Neural crest cell (in vitro differentiated cells): ENCODE measurements around the gene LYST. TPM values are rescaled to one million over a fixed set of nuclear protein-coding genes. Genes with fewer than 3 reads are reported as not detected.

Source experiments
- DNase-seq: peaks from one replicate; pipeline ENCODE4 v3.0.0; 2021; ENCODE audit warnings: low read depth, mixed read lengths, low spot score
- H3K27ac Mint-ChIP-seq: one replicate; pipeline ENCODE4 v1.8.0; 2021; ENCODE audit warnings: mild to moderate bottlenecking, mixed read lengths; ENCODE audit not compliant: unreplicated experiment
- H3K27me3 Mint-ChIP-seq: 2 replicates; pipeline ENCODE4 v1.8.0; 2021; ENCODE audit warnings: low read depth, mild to moderate bottlenecking, mixed read lengths
- H3K36me3 Mint-ChIP-seq: 2 replicates; pipeline ENCODE4 v1.8.0; 2021; ENCODE audit warnings: low read depth, mild to moderate bottlenecking, mixed read lengths
- H3K4me1 Mint-ChIP-seq: 2 replicates; pipeline ENCODE4 v1.8.0; 2021; ENCODE audit warnings: mixed read lengths
- H3K4me3 Mint-ChIP-seq: one replicate; pipeline ENCODE4 v1.8.0; 2021; ENCODE audit warnings: mild to moderate bottlenecking, mixed read lengths
- H3K9me3 Mint-ChIP-seq: 2 replicates; pipeline ENCODE4 v1.8.0; 2021; ENCODE audit warnings: mixed read lengths
- total RNA-seq: library from RNA; stranded (reverse); gene quantifications from 2 replicates; pipeline ENCODE4 v1.2.1, GENCODE V29; 2021
- TF ChIP-seq, protein P1 (sequence below): fragments of 200-600 bp; sonication (generic); conservative IDR thresholded peaks from 2 replicates; pipeline ENCODE4 v1.5.0; 2021; ENCODE audit warnings: antibody characterized with exemption, mild to moderate bottlenecking

The LYST gene
- total RNA-seq, 1 donor from 2014 or later = 5.3 TPM

DNA sequence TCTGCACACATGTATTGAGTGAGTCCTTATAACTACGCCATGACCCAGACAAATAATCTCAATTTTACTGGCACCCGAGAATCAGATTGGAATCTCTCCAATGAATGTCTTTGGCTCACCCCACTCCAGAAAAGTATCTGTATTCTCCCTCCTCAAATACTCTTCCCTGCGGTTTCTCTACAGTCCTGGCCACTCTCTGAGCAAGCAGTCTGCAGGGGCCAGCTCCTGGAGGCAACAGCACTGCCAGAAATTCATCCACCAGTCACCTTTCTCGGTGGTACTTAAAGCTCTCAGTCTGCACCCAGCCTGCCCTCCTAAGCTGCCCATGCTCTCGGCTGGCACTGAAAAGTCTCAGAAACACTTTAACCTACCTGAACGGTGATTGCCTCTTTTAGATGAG lies 16.1 kb upstream of the LYST start:
- Mint-ChIP-seq H3K27me3 (peaks cover 10% of the 10 kb centered on the region), H3K27ac (no peak overlapping the region), H3K36me3 (no peaks in the 10 kb centered on the region), H3K9me3 (no peaks in the 10 kb centered on the region), H3K4me1 (no peaks in the 10 kb centered on the region), H3K4me3 (no peak overlapping the region)
- no peak for DNase-seq
- TF ChIP-seq, protein P1, sequence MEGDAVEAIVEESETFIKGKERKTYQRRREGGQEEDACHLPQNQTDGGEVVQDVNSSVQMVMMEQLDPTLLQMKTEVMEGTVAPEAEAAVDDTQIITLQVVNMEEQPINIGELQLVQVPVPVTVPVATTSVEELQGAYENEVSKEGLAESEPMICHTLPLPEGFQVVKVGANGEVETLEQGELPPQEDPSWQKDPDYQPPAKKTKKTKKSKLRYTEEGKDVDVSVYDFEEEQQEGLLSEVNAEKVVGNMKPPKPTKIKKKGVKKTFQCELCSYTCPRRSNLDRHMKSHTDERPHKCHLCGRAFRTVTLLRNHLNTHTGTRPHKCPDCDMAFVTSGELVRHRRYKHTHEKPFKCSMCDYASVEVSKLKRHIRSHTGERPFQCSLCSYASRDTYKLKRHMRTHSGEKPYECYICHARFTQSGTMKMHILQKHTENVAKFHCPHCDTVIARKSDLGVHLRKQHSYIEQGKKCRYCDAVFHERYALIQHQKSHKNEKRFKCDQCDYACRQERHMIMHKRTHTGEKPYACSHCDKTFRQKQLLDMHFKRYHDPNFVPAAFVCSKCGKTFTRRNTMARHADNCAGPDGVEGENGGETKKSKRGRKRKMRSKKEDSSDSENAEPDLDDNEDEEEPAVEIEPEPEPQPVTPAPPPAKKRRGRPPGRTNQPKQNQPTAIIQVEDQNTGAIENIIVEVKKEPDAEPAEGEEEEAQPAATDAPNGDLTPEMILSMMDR = no peak

DNA sequence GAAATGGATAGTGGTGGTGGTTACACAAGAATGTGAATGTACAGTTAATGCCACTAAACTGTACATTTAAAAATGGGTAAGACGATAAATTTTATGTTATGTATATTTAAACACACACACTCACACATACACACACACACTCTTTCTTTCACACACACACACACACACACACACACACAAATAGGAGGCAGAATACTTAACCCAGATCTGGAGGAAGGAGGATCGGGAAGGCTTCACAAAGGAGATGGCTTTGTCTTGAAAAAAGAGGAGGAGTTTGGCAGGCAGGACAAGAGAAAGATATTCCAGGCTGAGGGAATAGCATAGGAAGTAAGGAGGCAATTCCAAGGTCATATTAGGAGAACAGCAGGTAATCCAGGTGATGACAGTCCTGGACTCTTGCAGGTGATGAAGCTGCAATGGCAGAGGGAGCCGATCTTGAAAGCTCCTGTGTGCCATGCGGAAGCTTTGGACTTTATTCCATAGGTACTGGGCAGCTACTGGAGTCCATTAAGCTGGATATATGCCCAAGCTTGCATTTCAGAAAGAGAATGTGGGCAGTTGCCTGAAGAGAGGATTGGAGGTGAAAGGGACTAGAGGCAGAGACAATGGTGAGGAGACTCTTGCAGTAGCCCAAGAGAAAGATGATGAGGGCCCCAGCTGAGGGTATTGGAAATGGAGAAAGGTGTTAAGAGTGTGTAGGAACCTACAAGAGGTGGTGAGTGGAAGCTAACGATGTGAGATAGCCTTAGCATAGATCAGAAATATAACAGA lies 15.4 kb upstream of the LYST start:
- Mint-ChIP-seq H3K4me1 (no peaks in the 10 kb centered on the region), H3K9me3 (no peaks in the 10 kb centered on the region), H3K27me3 (peaks cover 14% of the 10 kb centered on the region), H3K27ac (no peak overlapping the region), H3K36me3 (no peaks in the 10 kb centered on the region), H3K4me3 (no peak overlapping the region)
- DNase-seq = no peak
- TF ChIP-seq, protein P1 = no peak

DNA sequence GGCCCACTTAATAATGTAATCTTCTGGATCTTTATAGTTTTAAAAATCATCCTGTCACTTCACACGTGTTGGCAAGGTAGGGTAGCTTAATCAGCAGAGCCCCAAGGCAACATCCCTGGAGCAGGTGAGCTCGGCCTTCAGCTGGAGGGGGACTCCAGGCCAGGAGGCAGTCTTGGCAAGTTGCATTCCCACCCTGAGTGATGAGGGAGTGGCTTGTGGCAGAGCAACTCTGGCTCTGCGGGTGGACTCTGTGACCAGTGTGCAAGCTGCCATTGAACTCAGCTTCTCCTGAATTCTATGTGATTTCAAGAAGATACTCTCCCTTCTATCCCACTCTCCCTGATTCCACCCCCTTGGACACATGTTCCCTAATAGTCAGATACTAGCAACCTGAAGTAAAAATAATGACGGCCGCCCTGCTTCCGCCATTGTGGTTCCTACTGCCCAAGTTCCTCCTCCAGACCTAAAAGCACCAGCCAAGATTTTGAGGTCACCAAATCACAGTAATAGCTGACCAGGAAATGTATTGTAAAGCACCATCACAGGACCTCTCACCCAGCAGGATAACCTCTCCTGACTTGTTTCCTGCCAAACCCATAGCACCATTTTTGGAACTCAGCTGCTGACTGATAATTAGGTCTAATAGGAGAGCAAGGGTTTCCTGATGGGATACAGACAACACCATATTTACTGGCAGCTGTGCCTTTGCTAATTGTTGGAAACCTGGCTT lies 11.5 kb upstream of the LYST start:
- H3K36me3 Mint-ChIP-seq = no peaks in the 10 kb centered on the region
- DNase-seq = no peak
- H3K4me3 Mint-ChIP-seq = no peak overlapping the region
- no peaks in the 10 kb centered on the region for H3K9me3 Mint-ChIP-seq
- TF ChIP-seq, protein P1 = no peak
- peak overlapping the region; percentile 4 for H3K27ac Mint-ChIP-seq
- peaks cover 34% of the 10 kb centered on the region for H3K27me3 Mint-ChIP-seq
- no peaks in the 10 kb centered on the region for H3K4me1 Mint-ChIP-seq

DNA sequence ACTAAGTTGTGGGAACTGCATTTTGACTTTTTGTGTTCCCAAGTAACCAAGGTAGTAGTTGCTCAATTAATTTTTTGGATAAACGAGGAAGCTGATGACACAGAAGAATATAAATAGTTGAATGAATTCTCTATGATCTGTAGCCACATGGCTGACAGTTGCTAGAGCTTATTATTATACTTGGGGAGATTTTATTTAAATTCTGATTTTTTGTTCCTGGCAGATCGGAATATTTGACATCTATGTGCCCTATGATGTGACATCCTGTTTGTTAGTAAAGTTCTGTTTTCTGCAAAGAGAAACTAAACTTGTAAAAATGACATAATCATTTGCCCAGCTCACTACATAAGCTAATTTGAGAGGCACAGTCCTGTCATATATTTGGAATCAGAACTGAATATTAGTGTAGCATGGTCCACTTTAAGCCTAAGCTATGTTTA lies 9.7 kb upstream of the LYST start:
- H3K36me3 Mint-ChIP-seq = no peaks in the 10 kb centered on the region
- H3K27me3 Mint-ChIP-seq = peaks cover 38% of the 10 kb centered on the region
- no peaks in the 10 kb centered on the region for H3K9me3 Mint-ChIP-seq
- H3K4me1 Mint-ChIP-seq = no peaks in the 10 kb centered on the region
- no peak overlapping the region for H3K4me3 Mint-ChIP-seq
- DNase-seq = no peak
- TF ChIP-seq, protein P1 = no peak
- H3K27ac Mint-ChIP-seq = no peak overlapping the region

DNA sequence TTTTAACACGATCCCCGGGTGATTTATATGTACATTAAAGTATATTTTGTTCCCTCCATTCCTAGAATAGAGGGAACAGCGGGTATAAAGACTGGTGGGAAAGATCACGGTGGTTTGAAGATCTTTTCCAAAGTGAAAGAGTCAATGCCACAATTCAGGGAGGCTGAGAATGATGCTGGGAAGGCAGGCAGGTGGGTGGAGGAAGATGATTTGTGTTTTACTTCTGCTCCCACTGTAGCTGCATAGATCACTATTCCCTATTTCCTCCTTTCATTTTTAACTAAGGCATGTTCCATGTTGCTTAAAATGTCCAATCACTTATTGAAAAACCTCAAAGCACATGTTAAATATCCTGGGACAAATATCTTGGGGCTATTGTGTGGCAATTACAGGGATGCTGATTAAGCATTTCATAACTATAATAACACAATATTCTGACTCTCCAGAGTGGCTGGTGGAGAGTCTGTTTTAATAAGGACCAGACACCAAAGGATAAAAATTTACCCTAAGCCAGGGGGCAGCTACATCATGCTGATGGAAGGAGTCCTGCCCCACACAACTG lies 8.4 kb upstream of the LYST start:
- peaks cover 40% of the 10 kb centered on the region for H3K27me3 Mint-ChIP-seq
- no peak for DNase-seq
- no peaks in the 10 kb centered on the region for H3K4me1 Mint-ChIP-seq
- H3K36me3 Mint-ChIP-seq = no peaks in the 10 kb centered on the region
- TF ChIP-seq, protein P1 = no peak
- H3K4me3 Mint-ChIP-seq = no peak overlapping the region
- H3K9me3 Mint-ChIP-seq = no peaks in the 10 kb centered on the region
- no peak overlapping the region for H3K27ac Mint-ChIP-seq
